NCI-H510A treated with DMSO at 0.1 percent for 48 hours (cell line): ENCODE data around the gene AZGP1.
"Not testable (repeated sequence)": the region's sequence is repeated elsewhere in the genome, so short reads cannot be mapped to it uniquely, and the experiment has no call there.

ENCODE experiments used
- DNase-seq: peaks from one replicate; lab custom pipeline; 2025; lab: John Stamatoyannopoulos, UW

Gene AZGP1

DNA sequence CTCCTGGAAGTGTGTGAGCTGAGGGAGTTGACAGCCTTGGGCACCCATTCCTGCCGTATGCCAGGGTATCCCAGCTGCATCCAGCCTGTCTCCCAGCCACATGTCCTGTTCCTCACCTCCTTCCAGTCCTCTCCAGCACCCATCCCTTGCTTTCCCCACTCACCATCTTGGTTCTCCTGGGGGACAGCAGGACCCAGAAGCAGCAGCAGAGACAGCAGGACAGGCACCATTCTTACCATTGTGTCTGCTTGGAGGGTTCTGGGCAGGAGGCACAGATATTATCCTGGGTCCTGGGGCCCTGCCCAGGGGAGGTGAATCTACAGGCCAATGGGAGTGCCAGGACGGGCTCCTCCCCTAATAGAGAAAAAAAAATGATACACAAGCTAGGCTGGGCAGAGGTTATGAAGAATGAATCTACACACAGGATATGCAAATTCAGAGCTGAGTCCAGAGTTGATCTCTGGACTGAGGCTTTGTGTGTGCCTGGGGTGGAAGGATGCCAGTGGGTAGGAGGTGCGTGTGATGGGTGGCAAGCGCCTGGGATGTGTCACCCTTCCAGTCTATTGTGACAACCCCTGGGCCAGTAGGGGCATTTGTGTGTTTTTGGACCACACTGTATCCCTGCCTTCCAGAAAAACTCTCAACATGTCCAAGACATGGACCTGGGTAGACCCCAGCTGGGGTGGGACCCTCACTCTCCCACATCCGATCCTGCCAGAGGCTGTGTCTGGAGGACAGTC is at the start of gene AZGP1:
Gene AZGP1 (minus strand): TSS at position 250 of the 740 bp plus-strand sequence. CDS start 11 bp downstream, at position 239.
- DNase-seq, result no peak

GRCh38 chr7:100024020-100024619 is 48.3 kb upstream of the AZGP1 start:
- DNase-seq, result no peak

- no peak for DNase-seq
These were observed 47.7 kb upstream of the AZGP1 start for GRCh38 chr7:100023526-100023925.

DNA sequence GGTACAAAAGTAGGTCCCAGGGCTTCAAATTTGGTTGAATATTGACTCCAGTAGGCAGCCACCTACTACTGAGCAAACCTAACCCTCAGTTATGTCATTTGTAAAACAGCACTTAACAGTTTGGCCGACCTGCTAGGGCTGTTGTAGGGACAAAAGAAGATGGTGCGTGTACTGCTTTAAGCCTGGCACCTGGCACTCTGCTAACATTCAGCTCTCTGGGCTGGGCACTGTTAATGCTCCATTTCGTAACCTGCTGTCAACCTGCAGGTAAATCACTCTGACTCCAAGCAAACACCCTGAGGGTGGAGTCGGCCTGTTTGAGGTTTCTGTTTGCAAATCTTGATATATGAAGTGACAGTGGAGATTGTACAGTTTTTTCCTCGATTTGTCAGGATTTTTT is 46.8 kb upstream of the AZGP1 start:
- no peak for DNase-seq

DNA sequence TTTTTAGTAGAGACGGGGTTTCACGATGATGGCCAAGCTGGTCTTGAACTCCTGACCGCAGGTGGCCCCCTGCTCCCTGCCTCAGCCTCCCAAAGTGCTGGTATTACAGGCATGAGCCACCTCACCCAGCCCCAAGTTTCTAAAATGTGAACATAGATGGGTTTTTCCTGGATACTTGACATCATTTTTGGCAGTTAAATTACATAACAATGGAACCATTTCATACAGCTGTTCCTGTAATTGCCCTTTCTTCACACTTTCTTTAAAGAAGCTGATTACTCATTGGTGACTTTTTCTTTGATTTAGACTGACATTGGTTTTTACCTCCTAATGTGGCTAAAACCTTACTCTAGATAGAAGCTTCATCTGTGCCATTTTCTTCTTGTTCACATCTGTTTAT is 45.5 kb upstream of the AZGP1 start:
- DNase-seq, result no peak

DNA sequence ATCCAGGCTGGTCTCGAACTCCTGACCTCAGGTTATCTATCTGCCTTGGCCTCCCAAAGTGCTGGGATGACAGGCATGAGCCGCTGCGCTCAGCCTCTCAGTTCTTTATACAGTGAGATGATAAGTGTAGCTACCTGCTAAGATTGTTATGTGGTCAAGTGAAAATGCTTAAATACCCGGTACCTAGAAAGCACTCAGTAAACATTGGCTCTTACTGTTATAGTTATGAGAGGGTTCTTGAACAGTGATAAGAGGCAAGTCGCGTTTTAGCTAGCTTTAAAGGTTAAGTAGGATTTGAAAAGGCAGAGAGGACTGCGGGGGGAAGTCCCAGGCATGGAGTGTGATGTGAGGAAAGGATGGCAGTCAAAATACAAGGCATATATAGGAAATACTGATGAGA is 44.1 kb upstream of the AZGP1 start:
- no peak for DNase-seq

- DNase-seq, result no peak
These were observed 42.0 kb upstream of the AZGP1 start for GRCh38 chr7:100017875-100018274.

GRCh38 chr7:100017300-100017699 is 41.5 kb upstream of the AZGP1 start:
- no peak for DNase-seq

- DNase-seq, result no peak
These were observed 40.5 kb upstream of the AZGP1 start for GRCh38 chr7:100016215-100016901.

- peak; percentile 43 for DNase-seq
These were observed 39.7 kb upstream of the AZGP1 start, which contains the start of gene ZKSCAN1 for GRCh38 chr7:100015232-100016214. ZKSCAN1 (plus strand) TSS chr7:100015596; CDS start chr7:100023507, 7,911 bp downstream.

DNA sequence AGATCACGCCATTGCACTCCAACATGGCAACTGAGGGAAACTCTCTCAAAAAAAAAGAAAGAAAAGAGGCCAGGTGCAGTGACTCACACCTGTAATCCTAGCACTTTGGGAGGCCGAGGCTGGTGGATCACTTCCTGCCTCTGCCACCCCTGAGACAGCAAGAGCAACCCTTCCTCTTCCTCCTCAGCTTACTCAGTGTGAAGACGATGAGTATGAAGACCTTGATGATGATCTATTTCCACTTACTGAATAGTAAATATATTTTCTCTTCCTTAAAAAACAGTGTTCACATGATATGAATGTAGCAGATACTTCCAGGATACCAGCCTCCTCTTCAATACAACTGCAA is 37.5 kb upstream of the AZGP1 start:
- no peak for DNase-seq

DNA sequence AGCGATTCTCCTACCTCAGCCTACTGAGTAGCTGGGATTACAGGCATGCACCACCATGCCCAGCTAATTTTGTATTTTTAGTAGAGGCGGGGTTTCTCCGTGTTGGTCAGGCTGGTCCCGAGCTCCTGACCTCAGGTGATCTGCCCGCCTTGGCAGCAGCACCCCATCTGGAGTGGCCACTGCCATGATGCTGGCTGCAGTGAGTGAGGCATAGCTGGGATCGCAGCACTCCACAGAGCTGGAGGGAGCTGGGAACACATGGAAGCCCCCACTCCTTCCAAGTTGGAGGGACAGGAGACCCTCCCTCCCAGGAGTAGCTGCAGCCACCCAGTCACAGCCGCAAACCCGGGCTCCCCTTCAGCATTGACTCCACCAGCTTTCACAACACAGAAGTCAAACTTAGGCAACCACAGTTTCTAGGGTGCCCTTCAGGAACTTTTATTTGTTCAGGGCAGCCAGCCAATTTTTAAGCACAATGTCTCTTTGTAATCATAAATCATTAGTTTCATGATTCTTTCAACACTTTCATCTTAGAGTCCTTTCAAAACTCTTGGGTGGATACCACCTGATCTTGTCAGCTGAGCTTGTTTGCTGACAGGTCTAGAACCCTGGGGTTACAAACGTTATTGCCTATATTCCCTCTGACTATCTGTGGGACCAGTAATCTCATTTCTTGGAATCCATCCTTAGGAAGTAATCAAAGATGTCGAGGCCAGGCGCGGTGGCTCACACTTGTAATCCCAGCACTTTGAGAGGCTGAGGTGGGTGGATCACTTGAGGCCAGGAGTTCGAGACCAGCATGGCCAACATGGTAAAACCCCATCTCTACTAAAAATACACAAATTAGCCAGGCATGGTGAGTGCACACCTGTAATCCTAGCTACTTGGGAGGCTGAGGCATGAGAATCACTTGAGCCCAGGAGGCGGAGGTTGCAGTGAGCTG is 36.8 kb upstream of the AZGP1 start:
- not testable (repeated sequence) for DNase-seq

DNA sequence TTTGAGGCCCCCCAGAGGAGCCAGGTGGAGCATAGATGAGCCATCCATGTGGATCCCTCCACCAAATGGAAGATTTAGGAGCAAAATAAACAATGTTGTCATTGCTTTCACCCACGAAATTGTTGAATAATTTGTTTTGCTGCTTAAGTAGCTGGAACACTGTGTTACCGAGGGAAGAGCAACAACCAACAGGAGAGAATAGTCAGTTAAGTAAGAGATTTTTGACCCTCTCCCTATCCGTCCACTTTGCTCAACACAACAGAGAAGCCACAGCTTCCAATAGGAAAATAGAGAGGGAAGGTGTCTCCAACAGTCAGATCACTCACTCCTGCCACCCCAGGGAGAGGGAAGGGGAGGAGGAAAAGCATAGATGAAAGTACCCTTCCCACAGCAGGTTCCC is 35.7 kb upstream of the AZGP1 start:
- DNase-seq, result no peak

DNA sequence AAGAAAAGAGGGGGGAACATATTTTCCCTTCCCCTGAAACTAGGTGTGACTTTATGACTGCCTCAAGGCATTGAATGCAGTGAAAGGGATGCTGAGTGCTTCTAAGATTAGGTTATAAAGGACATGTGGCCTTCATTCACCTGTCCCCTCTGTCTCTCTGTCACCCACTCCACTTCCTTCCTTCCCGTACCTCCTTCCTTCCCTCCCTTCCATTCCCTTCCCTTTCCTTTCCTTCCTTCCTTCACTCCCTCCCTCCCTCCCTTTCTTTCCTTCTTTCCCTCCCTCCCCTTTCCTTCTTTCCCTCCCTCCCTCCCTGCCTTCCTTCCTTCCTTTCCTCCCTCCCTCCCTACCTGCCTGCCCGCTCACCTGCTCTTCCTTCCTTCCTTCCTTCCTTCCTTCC is 35.1 kb upstream of the AZGP1 start:
- no peak for DNase-seq

GRCh38 chr7:100009952-100010351 is 34.1 kb upstream of the AZGP1 start:
- DNase-seq, result not testable (repeated sequence)

- DNase-seq, result peak; percentile 14
These were observed 32.7 kb upstream of the AZGP1 start for GRCh38 chr7:100008525-100008924.

DNA sequence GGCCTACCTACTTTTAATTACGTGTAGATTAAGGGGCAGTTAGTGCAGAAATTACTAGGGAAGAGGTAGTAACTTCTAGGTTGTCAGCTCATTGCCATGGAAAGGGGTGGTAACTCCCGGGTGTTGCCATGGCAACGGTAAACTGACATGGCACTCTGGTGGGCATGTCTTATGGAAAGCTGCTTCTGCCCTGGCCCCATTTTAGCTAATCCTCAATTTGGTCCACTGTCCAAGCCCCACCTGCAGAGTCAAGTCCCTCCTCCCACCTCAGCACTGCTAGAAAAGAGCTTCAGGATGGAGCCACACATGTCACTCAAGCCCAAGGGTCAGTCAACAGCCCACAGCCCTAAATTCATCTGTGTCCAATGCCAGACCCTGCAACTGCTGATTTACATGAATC is 32.1 kb upstream of the AZGP1 start:
- no peak for DNase-seq

GRCh38 chr7:100003711-100004661 is 28.2 kb upstream of the AZGP1 start:
- peak; percentile 92 for DNase-seq

GRCh38 chr7:100000239-100000638 is 24.4 kb upstream of the AZGP1 start:
- DNase-seq, result no peak
